A549 (cell line): Measurements from ENCODE around the gene TMED4. TPM values are rescaled to one million over a fixed set of nuclear protein-coding genes. Genes with fewer than 3 reads are reported as not detected.
"Not testable (repeated sequence)": the region's sequence is repeated elsewhere in the genome, so short reads cannot be mapped to it uniquely, and the experiment has no call there.

Source experiments
- ATAC-seq, 2 experiments: fragments of 200-7000 bp in 1 of 2; fragments of >200 bp in 1 of 2; cut with Nextera tagmentation in 1 of 2; cut with Tn5 transposase in 1 of 2; 3 replicates each; pipeline versions ENCODE4 v1.8.0 to v1.9.1; 2018 to 2020; ENCODE audit warnings: mild to moderate bottlenecking in 1 of 2, moderate library complexity in 1 of 2
- CTCF ChIA-PET: fragments of 300-600 bp; sonication (Branson Sonifier 250); formaldehyde crosslinking; extraction: SDS; loops from one replicate; lab custom pipeline; 2021; ENCODE audit warnings: antibody characterized with exemption, inconsistent platforms; lab: Yijun Ruan, JAX
- POLR2A ChIA-PET: fragments of 350-600 bp; formaldehyde crosslinking; extraction: SDS; loops from one replicate; lab custom pipeline; 2021; ENCODE audit warnings: antibody characterized with exemption, inconsistent platforms; lab: Yijun Ruan, JAX
- DNase-seq, 2 experiments: peaks; one replicate each; pipeline versions ENCODE4 v3.0.0 to v3.0.0-alpha.2; 2011 to 2016; ENCODE audit warnings: low read depth in 1 of 2, low spot score in 1 of 2
- FAIRE-seq: peaks from 2 replicates; lab custom pipeline; 2011; peaks lifted over from hg19 to GRCh38; lab: Jason Lieb, UNC
- H3K27ac ChIP-seq, 2 experiments: fragments of >200 bp; sonication (Bioruptor Twin); formaldehyde crosslinking; 3 replicates each; pipeline ENCODE4 v1.5.1; 2016 to 2017
- H3K4me1 ChIP-seq: fragments of >200 bp; sonication (Bioruptor Twin); formaldehyde crosslinking; 3 replicates; pipeline ENCODE4 v1.6.1; 2016
- H3K4me2 ChIP-seq: fragments of >200 bp; sonication (Bioruptor Twin); formaldehyde crosslinking; 3 replicates; pipeline ENCODE4 v1.6.1; 2016
- H3K4me3 ChIP-seq: fragments of >200 bp; sonication (Bioruptor Twin); formaldehyde crosslinking; 3 replicates; pipeline ENCODE4 v1.5.1; 2016
- H3K9me3 ChIP-seq: fragments of >200 bp; sonication (Bioruptor Twin); formaldehyde crosslinking; 3 replicates; pipeline ENCODE4 v1.6.1; 2016
- ATOH8 ChIP-seq: fragments of 250-450 bp; sonication (Bioruptor Pico); IDR thresholded peaks from 2 replicates; pipeline ENCODE4 v1.5.0; 2020; ENCODE audit warnings: low read depth, mild to moderate bottlenecking, moderate library complexity
- CBX2 ChIP-seq: fragments of 200-600 bp; sonication (generic); IDR thresholded peaks from 2 replicates; pipeline ENCODE4 v1.6.1; 2016; ENCODE audit warnings: low read depth, mild to moderate bottlenecking, borderline replicate concordance
- CBX8 ChIP-seq: fragments of 200-600 bp; sonication (generic); IDR thresholded peaks from 2 replicates; pipeline ENCODE4 v1.6.1; 2016
- CEBPB ChIP-seq, 2 experiments: fragments of >200 bp in 1 of 2; sonication (Bioruptor Twin) in 1 of 2; formaldehyde crosslinking in 1 of 2; IDR thresholded peaks; 2 replicates each; pipeline ENCODE4 v1.6.1; 2012 to 2016
- CHD2 ChIP-seq: fragments of 150-350 bp; IDR thresholded peaks from 2 replicates; pipeline ENCODE4 v1.6.1; 2014; ENCODE audit warnings: low read length; ENCODE audit not compliant: partially characterized antibody
- CHD4 ChIP-seq: fragments of 200-600 bp; sonication (generic); IDR thresholded peaks from 2 replicates; pipeline ENCODE4 v1.6.1; 2016; ENCODE audit warnings: antibody characterized with exemption, mild to moderate bottlenecking, borderline replicate concordance
- E2F6 ChIP-seq: IDR thresholded peaks from 2 replicates; pipeline ENCODE4 v1.6.1; 2012; ENCODE audit warnings: low read depth, borderline replicate concordance
- HOXA7 ChIP-seq: fragments of 250-450 bp; sonication (Bioruptor Pico); IDR thresholded peaks from 2 replicates; pipeline ENCODE4 v1.5.0; 2020; ENCODE audit warnings: mild to moderate bottlenecking, moderate library complexity
- HOXB13 ChIP-seq: fragments of 250-450 bp; sonication (Bioruptor Pico); IDR thresholded peaks from 2 replicates; pipeline ENCODE4 v1.5.0; 2020; ENCODE audit warnings: low read depth, mild to moderate bottlenecking, moderate library complexity
- JUN ChIP-seq, 2 experiments: fragments of >200 bp; sonication (Bioruptor Twin); formaldehyde crosslinking; IDR thresholded peaks; 2 replicates in 1 of 2; 3 replicates in 1 of 2; pipeline ENCODE4 v1.6.1; 2016 to 2017
- KDM5A ChIP-seq: fragments of 200-600 bp; sonication (generic); IDR thresholded peaks from 2 replicates; pipeline ENCODE4 v1.6.1; 2016; ENCODE audit warnings: antibody characterized with exemption, mild to moderate bottlenecking
- MAFK ChIP-seq: fragments of 450-650 bp; IDR thresholded peaks from 2 replicates; pipeline ENCODE4 v1.6.1; 2014; ENCODE audit not compliant: partially characterized antibody
- NFE2L2 ChIP-seq: fragments of 150-350 bp; conservative IDR thresholded peaks from 2 replicates; pipeline ENCODE4 v1.6.1; 2014; ENCODE audit warnings: low read length
- RARB ChIP-seq: fragments of 250-450 bp; sonication (Bioruptor Pico); IDR thresholded peaks from 2 replicates; pipeline ENCODE4 v1.8.0; 2021; ENCODE audit warnings: mild to moderate bottlenecking, moderate library complexity
- RCOR1 ChIP-seq: fragments of 150-350 bp; IDR thresholded peaks from 2 replicates; pipeline ENCODE4 v1.6.1; 2014; ENCODE audit warnings: antibody characterized with exemption, low read length, low read depth
- RNF2 ChIP-seq: fragments of 200-600 bp; sonication (generic); IDR thresholded peaks from 2 replicates; pipeline ENCODE4 v1.6.1; 2016; ENCODE audit warnings: low read depth, mild to moderate bottlenecking, antibody characterized with exemption, moderate library complexity, borderline replicate concordance
- TFCP2L1 ChIP-seq: fragments of 250-450 bp; sonication (Bioruptor Pico); IDR thresholded peaks from 2 replicates; pipeline ENCODE4 v1.5.0; 2021; ENCODE audit warnings: mild to moderate bottlenecking
- WGBS: methylation state at CpG from one replicate; pipeline ENCODE4 v1.1.6; 2017; ENCODE audit errors: missing lambda C conversion rate; 5-methylcytosine and 5-hydroxymethylcytosine counted together
- polyA plus RNA-seq, 4 experiments: library from polyadenylated mRNA; depleted of rRNA in 3 of 4; stranded (reverse); fragments of >200 nt; fragmentation: RNase III in 1 of 4; extraction: RNeasy Plus Mini Kit Qiagen cat#74134 plus additional on column Dnase treatment in 1 of 4; gene quantifications; 2 replicates in 3 of 4; 3 replicates in 1 of 4; pipeline ENCODE4 v1.2.3, GENCODE V29; 2011 to 2017
- TF ChIP-seq, protein P1 (sequence below): fragments of >200 bp; sonication (Bioruptor Twin); formaldehyde crosslinking; IDR thresholded peaks from 3 replicates; pipeline ENCODE4 v1.6.1; 2016
- TF ChIP-seq, protein P2 (sequence below): IDR thresholded peaks from 2 replicates; pipeline ENCODE4 v1.6.1; 2012
- TF ChIP-seq, protein P3 (sequence below): fragments of 250-450 bp; sonication (Bioruptor Pico); IDR thresholded peaks from 2 replicates; pipeline ENCODE4 v1.5.0; 2021; ENCODE audit warnings: mild to moderate bottlenecking, moderate library complexity, borderline replicate concordance
- TF ChIP-seq, protein P4 (sequence below): IDR thresholded peaks from 2 replicates; pipeline ENCODE4 v1.6.1; 2012
- TF ChIP-seq, protein P5 (sequence below): fragments of >200 bp; sonication (Bioruptor Twin); formaldehyde crosslinking; IDR thresholded peaks from 2 replicates; pipeline ENCODE4 v1.6.1; 2016

The TMED4 gene
- polyA plus RNA-seq, 2 of the 4 experiments (the other 2 are of a cell fraction): 55.1 to 68.3 TPM

DNA sequence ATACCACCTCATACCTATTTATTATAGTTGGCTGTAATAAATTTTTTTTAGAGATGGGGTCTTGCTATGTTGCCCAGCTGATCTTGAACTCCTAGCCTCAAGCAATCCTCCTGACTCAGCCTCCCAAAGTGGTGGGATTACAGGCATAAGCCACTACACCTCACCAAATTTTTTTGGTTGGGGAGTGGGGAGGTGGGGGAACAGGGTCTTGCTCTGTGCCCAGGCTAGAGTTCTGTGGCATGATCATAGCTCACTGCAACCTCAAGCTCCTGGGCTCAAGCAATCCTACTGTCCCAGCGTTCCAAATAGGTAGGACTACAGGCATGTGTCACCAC lies 20.5 kb upstream of the TMED4 start:
- FAIRE-seq (no peak), DNase-seq (no peak), ATAC-seq (no peak)
- ChIA-PET POLR2A (no interaction called here), CTCF (interaction anchor here (1.0 to 1.8 kb wide), 4 partner anchors 14 to 534 kb away, joined by 3 to 5 read pairs (median 5); no protein-coding TSS in a partner anchor)
- Histone ChIP-seq H3K4me1 (peaks cover 9% of the 10 kb centered on the region; the same call in 2 of the 3 replicates), H3K27ac (no peak overlapping the region), H3K4me2 (no peak overlapping the region), H3K9me3 (no peaks in the 10 kb centered on the region), H3K4me3 (no peak overlapping the region)
- TF ChIP-seq, protein P1, sequence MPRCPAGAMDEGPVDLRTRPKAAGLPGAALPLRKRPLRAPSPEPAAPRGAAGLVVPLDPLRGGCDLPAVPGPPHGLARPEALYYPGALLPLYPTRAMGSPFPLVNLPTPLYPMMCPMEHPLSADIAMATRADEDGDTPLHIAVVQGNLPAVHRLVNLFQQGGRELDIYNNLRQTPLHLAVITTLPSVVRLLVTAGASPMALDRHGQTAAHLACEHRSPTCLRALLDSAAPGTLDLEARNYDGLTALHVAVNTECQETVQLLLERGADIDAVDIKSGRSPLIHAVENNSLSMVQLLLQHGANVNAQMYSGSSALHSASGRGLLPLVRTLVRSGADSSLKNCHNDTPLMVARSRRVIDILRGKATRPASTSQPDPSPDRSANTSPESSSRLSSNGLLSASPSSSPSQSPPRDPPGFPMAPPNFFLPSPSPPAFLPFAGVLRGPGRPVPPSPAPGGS: no peak
- TF ChIP-seq HOXA7 (CRISPR knock-in tag): no peak
- TF ChIP-seq KDM5A: no peak
- no peak for TF ChIP-seq NFE2L2
- no peak for TF ChIP-seq E2F6
- TF ChIP-seq CBX2: no peak
- no peak for TF ChIP-seq CHD4
- TF ChIP-seq RARB (CRISPR knock-in tag): no peak
- TF ChIP-seq, protein P2, sequence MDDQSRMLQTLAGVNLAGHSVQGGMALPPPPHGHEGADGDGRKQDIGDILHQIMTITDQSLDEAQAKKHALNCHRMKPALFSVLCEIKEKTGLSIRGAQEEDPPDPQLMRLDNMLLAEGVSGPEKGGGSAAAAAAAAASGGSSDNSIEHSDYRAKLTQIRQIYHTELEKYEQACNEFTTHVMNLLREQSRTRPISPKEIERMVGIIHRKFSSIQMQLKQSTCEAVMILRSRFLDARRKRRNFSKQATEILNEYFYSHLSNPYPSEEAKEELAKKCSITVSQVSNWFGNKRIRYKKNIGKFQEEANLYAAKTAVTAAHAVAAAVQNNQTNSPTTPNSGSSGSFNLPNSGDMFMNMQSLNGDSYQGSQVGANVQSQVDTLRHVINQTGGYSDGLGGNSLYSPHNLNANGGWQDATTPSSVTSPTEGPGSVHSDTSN: no peak
- TF ChIP-seq ATOH8: no peak
- no peak for TF ChIP-seq HOXB13 (CRISPR knock-in tag)
- TF ChIP-seq RNF2: no peak
- 21% methylated on average over 1 of the region's 1 CpG for WGBS

DNA sequence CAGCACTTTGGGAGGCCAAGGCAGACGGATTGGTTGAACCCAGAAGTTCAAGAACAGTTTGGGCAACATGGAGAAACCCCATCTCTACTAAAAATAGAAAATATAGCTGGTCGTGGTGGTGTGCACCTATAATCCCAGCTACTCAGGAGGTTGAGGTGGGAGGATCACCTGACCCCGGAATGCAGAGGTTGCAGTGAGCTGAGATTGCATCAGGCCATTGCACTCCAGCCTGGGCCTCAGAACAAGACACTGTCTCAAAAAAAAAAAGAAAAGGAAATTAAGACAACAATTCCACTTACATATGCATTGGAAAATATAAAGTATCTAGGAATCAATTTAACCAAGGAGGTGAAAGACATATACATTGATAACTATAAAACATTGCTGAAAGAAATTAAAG lies 17.2 kb upstream of the TMED4 start:
- WGBS: 24% methylated on average over 3 of the region's 3 CpGs
- ChIA-PET POLR2A (interaction anchor here (1.0 kb wide), 1 partner anchor 25 kb away, joined by 3 read pairs; the partner anchor contains the start of gene DDX56), CTCF (interaction anchor here (0.9 to 1.6 kb wide), 2 partner anchors 13 to 358 kb away, joined by 4 to 7 read pairs; no protein-coding TSS in a partner anchor)
- ATAC-seq: no peak
- H3K27ac ChIP-seq: no peak overlapping the region
- no peak overlapping the region for H3K4me3 ChIP-seq
- no peak overlapping the region for H3K4me2 ChIP-seq
- H3K9me3 ChIP-seq: no peaks in the 10 kb centered on the region
- TF ChIP-seq CHD2 (no peak), MAFK (no peak), JUN (IDR thresholded peaks at IDR 0.05) (no peak), CEBPB (IDR thresholded peaks at IDR 0.05) (no peak), RCOR1 (no peak), TFCP2L1 (CRISPR knock-in tag) (no peak), CBX8 (no peak)
- TF ChIP-seq, protein P3, sequence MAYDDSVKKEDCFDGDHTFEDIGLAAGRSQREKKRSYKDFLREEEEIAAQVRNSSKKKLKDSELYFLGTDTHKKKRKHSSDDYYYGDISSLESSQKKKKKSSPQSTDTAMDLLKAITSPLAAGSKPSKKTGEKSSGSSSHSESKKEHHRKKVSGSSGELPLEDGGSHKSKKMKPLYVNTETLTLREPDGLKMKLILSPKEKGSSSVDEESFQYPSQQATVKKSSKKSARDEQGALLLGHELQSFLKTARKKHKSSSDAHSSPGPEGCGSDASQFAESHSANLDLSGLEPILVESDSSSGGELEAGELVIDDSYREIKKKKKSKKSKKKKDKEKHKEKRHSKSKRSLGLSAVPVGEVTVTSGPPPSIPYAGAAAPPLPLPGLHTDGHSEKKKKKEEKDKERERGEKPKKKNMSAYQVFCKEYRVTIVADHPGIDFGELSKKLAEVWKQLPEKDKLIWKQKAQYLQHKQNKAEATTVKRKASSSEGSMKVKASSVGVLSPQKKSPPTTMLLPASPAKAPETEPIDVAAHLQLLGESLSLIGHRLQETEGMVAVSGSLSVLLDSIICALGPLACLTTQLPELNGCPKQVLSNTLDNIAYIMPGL (CRISPR knock-in tag): no peak
- TF ChIP-seq, protein P4, sequence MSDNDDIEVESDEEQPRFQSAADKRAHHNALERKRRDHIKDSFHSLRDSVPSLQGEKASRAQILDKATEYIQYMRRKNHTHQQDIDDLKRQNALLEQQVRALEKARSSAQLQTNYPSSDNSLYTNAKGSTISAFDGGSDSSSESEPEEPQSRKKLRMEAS: no peak
- TF ChIP-seq, protein P5, sequence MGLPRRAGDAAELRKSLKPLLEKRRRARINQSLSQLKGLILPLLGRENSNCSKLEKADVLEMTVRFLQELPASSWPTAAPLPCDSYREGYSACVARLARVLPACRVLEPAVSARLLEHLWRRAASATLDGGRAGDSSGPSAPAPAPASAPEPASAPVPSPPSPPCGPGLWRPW: no peak
- no peak for FAIRE-seq
- no peaks in the 10 kb centered on the region for H3K4me1 ChIP-seq
- DNase-seq: no peak

GRCh38 chr7:44597181-44597580 lies 15.2 kb upstream of the TMED4 start:
- H3K4me2 ChIP-seq, FAIRE-seq, H3K27ac ChIP-seq, H3K4me1 ChIP-seq, DNase-seq, H3K9me3 ChIP-seq, H3K4me3 ChIP-seq, ATAC-seq, POLR2A ChIA-PET: not testable (repeated sequence)
- CTCF ChIA-PET: interaction anchor here (0.9 kb wide), 1 partner anchor 9 kb away, joined by 4 read pairs; no protein-coding TSS in a partner anchor
- WGBS: 75% methylated on average over 8 of the region's 8 CpGs
